CD4-positive, alpha-beta T cell treated with Interleukin-17A for 1 hour (primary cell): ENCODE measurements around the gene RAB31.

ENCODE experiments used
- DNase-seq: peaks from one replicate; pipeline ENCODE4 v3.0.0-alpha.2; 2020

The RAB31 gene

GRCh38 chr18:9739516-9739915 is 31.4 kb downstream of the RAB31 start:
- DNase-seq = no peak

- no peak for DNase-seq
Measured at GRCh38 chr18:9740071-9740470, 32.0 kb downstream of the RAB31 start.

- DNase-seq = no peak
Measured at GRCh38 chr18:9741406-9741792, 33.3 kb downstream of the RAB31 start.

GRCh38 chr18:9741793-9742523 is 33.9 kb downstream of the RAB31 start:
- no peak for DNase-seq

GRCh38 chr18:9742524-9743131 is 34.5 kb downstream of the RAB31 start:
- no peak for DNase-seq

- DNase-seq = no peak
Measured at GRCh38 chr18:9743200-9744016, 35.3 kb downstream of the RAB31 start.

GRCh38 chr18:9746958-9747357 is 38.9 kb downstream of the RAB31 start:
- no peak for DNase-seq

- DNase-seq = no peak
Measured at GRCh38 chr18:9749611-9750010, 41.5 kb downstream of the RAB31 start.

GRCh38 chr18:9750112-9750511 is 42.0 kb downstream of the RAB31 start:
- no peak for DNase-seq

GRCh38 chr18:9750606-9751304 is 42.7 kb downstream of the RAB31 start:
- no peak for DNase-seq

- DNase-seq = no peak
Measured at GRCh38 chr18:9751371-9752031, 43.4 kb downstream of the RAB31 start.

- no peak for DNase-seq
Measured at GRCh38 chr18:9753846-9754245, 45.7 kb downstream of the RAB31 start.

- DNase-seq = no peak
Measured at GRCh38 chr18:9755110-9755509, 47.0 kb downstream of the RAB31 start.

- no peak for DNase-seq
Measured at GRCh38 chr18:9755615-9756014, 47.5 kb downstream of the RAB31 start.

- DNase-seq = no peak
Measured at GRCh38 chr18:9756271-9756932, 48.3 kb downstream of the RAB31 start.

- DNase-seq = no peak
Measured at GRCh38 chr18:9756933-9757470, 48.9 kb downstream of the RAB31 start.

GRCh38 chr18:9757827-9758621 is 49.9 kb downstream of the RAB31 start:
- no peak for DNase-seq

- DNase-seq = no peak
Measured at GRCh38 chr18:9758624-9759075, 50.5 kb downstream of the RAB31 start.

GRCh38 chr18:9760641-9761040 is 52.5 kb downstream of the RAB31 start:
- no peak for DNase-seq

GRCh38 chr18:9762526-9762925 is 54.4 kb downstream of the RAB31 start:
- no peak for DNase-seq

GRCh38 chr18:9763157-9763556 is 55.1 kb downstream of the RAB31 start:
- DNase-seq = no peak
